ENCODE data around the gene BLTP2. TPM values are rescaled to one million over a fixed set of nuclear protein-coding genes. Genes with fewer than 3 reads are reported as not detected.
A peak's percentile ranks its signal among the peaks of the same experiment; 100 is the strongest.

The BLTP2 gene
- total and polyA plus RNA-seq, 8 donors: 22.4 to 78.9 (median 51.2) TPM

GRCh38 chr17:28615260-28615940 lies 29.6 kb downstream of the BLTP2 start:
- TF ChIP-seq CTCF (IDR thresholded peaks at IDR 0.05): no peak
- WGBS, 2 donors: 81 to 86% methylated on average over 4 of the region's 4 CpGs
- no peaks in the 10 kb centered on the region for H3K4me1 ChIP-seq
- no peaks in the 10 kb centered on the region for H3K27me3 ChIP-seq
- FAIRE-seq: no peak
- no peak overlapping the region for H3K27ac ChIP-seq
- peaks cover 0 to 63% (median 50%) of the 10 kb centered on the region in 3 donors for H3K36me3 ChIP-seq
- DNase-seq: no peak
- intact Hi-C loops (cut with DNase I): loop anchor here in 1 of 3 donors (10.0 kb wide), 1 partner anchor 121 kb away; no protein-coding TSS in a partner anchor
- no peak for ATAC-seq
- no peaks in the 10 kb centered on the region for H3K9me3 ChIP-seq
- no peak overlapping the region for H3K4me3 ChIP-seq

GRCh38 chr17:28613931-28614381 lies 31.0 kb downstream of the BLTP2 start, which contains the start of gene RSKR:
Gene RSKR (minus strand): TSS chr17:28614185. CDS start chr17:28614161, 24 bp downstream.
- DNase-seq: no peak
- Histone ChIP-seq H3K36me3 (peaks cover 0 to 49% (median 36%) of the 10 kb centered on the region in 3 donors), H3K27ac (no peak within 1 kb of the TSS), H3K4me3 (no peak within 1 kb of the TSS), H3K4me1 (no peaks in the 10 kb centered on the region), H3K27me3 (no peaks in the 10 kb centered on the region), H3K9me3 (no peaks in the 10 kb centered on the region)
- peak in 2 of 4 donors; percentile 24 to 29 for ATAC-seq
- intact Hi-C loops (cut with DNase I): loop anchor here in 1 of 3 donors (10.0 kb wide), 1 partner anchor 119 kb away; no protein-coding TSS in a partner anchor
- 84 to 86% methylated on average over 5 of the region's 5 CpGs for WGBS, 2 donors
- FAIRE-seq: no peak
- no peak for TF ChIP-seq CTCF (IDR thresholded peaks at IDR 0.05)

GRCh38 chr17:28612936-28613872 lies 31.8 kb downstream of the BLTP2 start:
- DNase-seq (peak in 1 of 6 donors; percentile 27), ATAC-seq (peak; percentile 46 to 72 (median 68)), FAIRE-seq (no peak)
- peak in 3 of 4 donors; percentile 24 to 67 (median 38) for TF ChIP-seq CTCF (IDR thresholded peaks at IDR 0.05)
- H3K36me3 ChIP-seq: peaks cover 0 to 41% (median 29%) of the 10 kb centered on the region in 3 donors
- intact Hi-C loops (cut with DNase I): loop anchor here in 1 of 3 donors (10.0 kb wide), 1 partner anchor 118 kb away; no protein-coding TSS in a partner anchor
- H3K4me1 ChIP-seq: no peaks in the 10 kb centered on the region
- no peak overlapping the region for H3K27ac ChIP-seq
- WGBS, 2 donors: 71 to 78% methylated on average over 6 of the region's 6 CpGs
- no peaks in the 10 kb centered on the region for H3K9me3 ChIP-seq
- no peak overlapping the region for H3K4me3 ChIP-seq
- no peaks in the 10 kb centered on the region for H3K27me3 ChIP-seq

- 59 to 60% methylated on average over 2 of the region's 2 CpGs for WGBS, 2 donors
- Histone ChIP-seq H3K4me1 (no peaks in the 10 kb centered on the region), H3K4me3 (no peak overlapping the region), H3K36me3 (peaks cover 0 to 34% (median 22%) of the 10 kb centered on the region in 3 donors), H3K27ac (no peak overlapping the region), H3K9me3 (no peaks in the 10 kb centered on the region), H3K27me3 (no peaks in the 10 kb centered on the region)
- DNase-seq (no peak), FAIRE-seq (no peak), ATAC-seq (no peak)
- TF ChIP-seq CTCF (IDR thresholded peaks at IDR 0.05): no peak
- intact Hi-C loops (cut with DNase I): loop anchor here in 1 of 3 donors (10.0 kb wide), 1 partner anchor 118 kb away; no protein-coding TSS in a partner anchor
Observed at GRCh38 chr17:28612531-28612930, 32.4 kb downstream of the BLTP2 start.

Data from pancreas (tissue), 10 donors.